NOMO-1 (cell line): ENCODE data around the gene CTSF.
"Not testable (repeated sequence)": the region's sequence is repeated elsewhere in the genome, so short reads cannot be mapped to it uniquely, and the experiment has no call there.

Experiments
- DNase-seq, 2 experiments: peaks; one replicate each; lab custom pipeline; 2025; ENCODE audit not compliant: unreplicated experiment in 2 of 2; lab: John Stamatoyannopoulos, UW

CTSF gene

GRCh38 chr11:66589996-66590675 is 21.7 kb upstream of the CTSF start:
- DNase-seq = no peak

GRCh38 chr11:66589315-66589714 is 20.9 kb upstream of the CTSF start:
- DNase-seq = not testable (repeated sequence)

GRCh38 chr11:66586136-66586535 is 17.7 kb upstream of the CTSF start:
- DNase-seq = no peak

- DNase-seq = not testable (repeated sequence)
These were observed 17.0 kb upstream of the CTSF start for GRCh38 chr11:66585447-66585846.

- DNase-seq = not testable (repeated sequence)
These were observed 14.2 kb upstream of the CTSF start for GRCh38 chr11:66582565-66583147.

GRCh38 chr11:66581261-66581660 is 12.9 kb upstream of the CTSF start:
- no peak for DNase-seq

GRCh38 chr11:66580803-66581202 is 12.4 kb upstream of the CTSF start:
- no peak for DNase-seq

- DNase-seq = peak; percentile 39 to 41
These were observed 10.7 kb upstream of the CTSF start for GRCh38 chr11:66579017-66579606.

GRCh38 chr11:66570850-66571180 is 2.4 kb upstream of the CTSF start:
- no peak for DNase-seq

- DNase-seq = no peak
These were observed 1.9 kb upstream of the CTSF start for GRCh38 chr11:66570079-66570849.

GRCh38 chr11:66569076-66569475 is 670 bp upstream of the CTSF start:
- no peak for DNase-seq

- no peak for DNase-seq
These were observed 651 bp downstream of the CTSF start for GRCh38 chr11:66567787-66568123.

GRCh38 chr11:66566221-66566620 is 2.2 kb downstream of the CTSF start:
- no peak for DNase-seq

- no peak for DNase-seq
These were observed 3.4 kb downstream of the CTSF start for GRCh38 chr11:66564984-66565383.

- no peak for DNase-seq
These were observed 3.9 kb downstream of the CTSF start for GRCh38 chr11:66564538-66564937.

GRCh38 chr11:66563832-66564231 is 4.6 kb downstream of the CTSF start:
- DNase-seq = no peak

- DNase-seq = no peak
These were observed 5.4 kb downstream of the CTSF start for GRCh38 chr11:66562907-66563583.

- no peak for DNase-seq
These were observed 6.1 kb downstream of the CTSF start for GRCh38 chr11:66562275-66562674.

- no peak for DNase-seq
These were observed 6.5 kb downstream of the CTSF start for GRCh38 chr11:66561975-66562248.

- DNase-seq = no peak
These were observed 7.0 kb downstream of the CTSF start for GRCh38 chr11:66561178-66561974.
